H9 (cell line): Measurements from ENCODE around the gene EOMES. TPM values are rescaled to one million over a fixed set of nuclear protein-coding genes. Genes with fewer than 3 reads are reported as not detected.

ENCODE experiments used
- DNase-seq: peaks from one replicate; pipeline ENCODE4 v3.0.0-alpha.2; 2017
- H2AFZ ChIP-seq: one replicate; pipeline ENCODE4 v1.6.1; 2013; ENCODE audit warnings: mild to moderate bottlenecking, low read length, control low read depth, moderate library complexity
- H2AK5ac ChIP-seq: 2 replicates; pipeline ENCODE4 v1.6.1; 2013; ENCODE audit warnings: low read length, control low read depth, mixed read lengths; ENCODE audit not compliant: insufficient read length
- H2BK120ac ChIP-seq: one replicate; pipeline ENCODE4 v1.6.1; 2013; ENCODE audit warnings: low read depth, mild to moderate bottlenecking, low read length, control low read depth, inconsistent platforms; ENCODE audit not compliant: poor library complexity, severe bottlenecking
- H2BK12ac ChIP-seq: 2 replicates; pipeline ENCODE4 v1.6.1; 2013; ENCODE audit warnings: low read length, control low read depth, mixed read lengths, low read depth; ENCODE audit not compliant: insufficient read length
- H2BK15ac ChIP-seq: 2 replicates; pipeline ENCODE4 v1.6.1; 2013; ENCODE audit warnings: low read depth, low read length, control low read depth
- H2BK20ac ChIP-seq: one replicate; pipeline ENCODE4 v1.6.1; 2013; ENCODE audit warnings: low read depth, mild to moderate bottlenecking, low read length, control low read depth, inconsistent platforms; ENCODE audit not compliant: poor library complexity, severe bottlenecking
- H2BK5ac ChIP-seq: 2 replicates; pipeline ENCODE4 v1.6.1; 2013; ENCODE audit warnings: low read length, control low read depth, mixed read lengths; ENCODE audit not compliant: insufficient read length
- H3K14ac ChIP-seq: 2 replicates; pipeline ENCODE4 v1.6.1; 2013; ENCODE audit warnings: low read length, control low read depth; ENCODE audit not compliant: insufficient read depth
- H3K18ac ChIP-seq: 2 replicates; pipeline ENCODE4 v1.6.1; 2013; ENCODE audit warnings: low read depth, mild to moderate bottlenecking, mixed read lengths, low read length, control low read depth; ENCODE audit not compliant: insufficient read length
- H3K23ac ChIP-seq: 2 replicates; pipeline ENCODE4 v1.6.1; 2013; ENCODE audit warnings: low read length, control low read depth, mixed read lengths, low read depth; ENCODE audit not compliant: insufficient read length
- H3K23me2 ChIP-seq: 2 replicates; pipeline ENCODE4 v1.6.1; 2013; ENCODE audit warnings: low read depth, mild to moderate bottlenecking, mixed read lengths, low read length, control low read depth; ENCODE audit not compliant: insufficient read length, poor library complexity, severe bottlenecking
- H3K27ac ChIP-seq: 2 replicates; pipeline ENCODE4 v1.5.1; 2013; ENCODE audit warnings: low read length, control low read depth, mixed read lengths, low read depth; ENCODE audit not compliant: insufficient read length
- H3K27me3 ChIP-seq: 2 replicates; pipeline ENCODE4 v1.6.1; 2013; ENCODE audit warnings: low read length, control low read depth, inconsistent platforms; ENCODE audit not compliant: insufficient read depth
- H3K4ac ChIP-seq: 2 replicates; pipeline ENCODE4 v1.6.1; 2013; ENCODE audit warnings: low read depth, mild to moderate bottlenecking, control low read depth, inconsistent platforms, low read length, moderate library complexity
- H3K4me1 ChIP-seq: 2 replicates; pipeline ENCODE4 v1.6.1; 2013; ENCODE audit warnings: low read length, control low read depth, inconsistent platforms; ENCODE audit not compliant: insufficient read depth
- H3K4me2 ChIP-seq: 2 replicates; pipeline ENCODE4 v1.6.1; 2013; ENCODE audit warnings: low read length, control low read depth, mixed read lengths; ENCODE audit not compliant: insufficient read length, insufficient read depth
- H3K56ac ChIP-seq: 2 replicates; pipeline ENCODE4 v1.6.1; 2013; ENCODE audit warnings: low read depth, mild to moderate bottlenecking, mixed read lengths, low read length, control low read depth; ENCODE audit not compliant: insufficient read length
- H3K79me1 ChIP-seq: 2 replicates; pipeline ENCODE4 v1.6.1; 2013; ENCODE audit warnings: low read depth, mild to moderate bottlenecking, moderate library complexity, low read length, control low read depth, inconsistent platforms; ENCODE audit not compliant: insufficient read depth, poor library complexity, severe bottlenecking
- H3K79me2 ChIP-seq: 2 replicates; pipeline ENCODE4 v1.6.1; 2013; ENCODE audit warnings: low read length, control low read depth, inconsistent platforms; ENCODE audit not compliant: insufficient read depth
- H3K9ac ChIP-seq: 2 replicates; pipeline ENCODE4 v1.6.1; 2013; ENCODE audit warnings: low read length, control low read depth, mixed read lengths; ENCODE audit not compliant: insufficient read length; ENCODE audit errors: extremely low read depth
- H3K9me3 ChIP-seq: one replicate; pipeline ENCODE4 v1.6.1; 2013; ENCODE audit warnings: low read depth, low read length, inconsistent platforms; ENCODE audit not compliant: control insufficient read depth
- H3T11ph ChIP-seq: one replicate; pipeline ENCODE4 v1.6.1; 2013; ENCODE audit warnings: mild to moderate bottlenecking, low read length, control low read depth, inconsistent platforms
- H4K20me1 ChIP-seq: one replicate; pipeline ENCODE4 v1.6.1; 2013; ENCODE audit not compliant: control insufficient read depth, insufficient read length, insufficient read depth
- H4K5ac ChIP-seq: 2 replicates; pipeline ENCODE4 v1.6.1; 2013; ENCODE audit warnings: low read depth, mild to moderate bottlenecking, mixed read lengths, low read length, control low read depth; ENCODE audit not compliant: insufficient read length
- H4K8ac ChIP-seq: replicated peaks from 2 replicates; pipeline ENCODE4 v1.6.1; 2013; ENCODE audit warnings: low read length, control low read depth, mixed read lengths, low read depth; ENCODE audit not compliant: insufficient read length
- H4K91ac ChIP-seq: 2 replicates; pipeline ENCODE4 v1.6.1; 2013; ENCODE audit warnings: low read depth, mild to moderate bottlenecking, moderate library complexity, mixed read lengths, low read length, control low read depth; ENCODE audit not compliant: insufficient read length
- H3K27ac Mint-ChIP-seq, 3 experiments: 2 replicates in 2 of 3; 3 replicates in 1 of 3; pipeline ENCODE4 v1.8.0; 2020 to 2021; ENCODE audit warnings: mixed read lengths in 3 of 3, mild to moderate bottlenecking in 1 of 3, moderate library complexity in 1 of 3
- H3K27me3 Mint-ChIP-seq: 2 replicates; pipeline ENCODE4 v1.8.0; 2021; ENCODE audit warnings: low read depth, mild to moderate bottlenecking, moderate library complexity, mixed read lengths
- H3K36me3 Mint-ChIP-seq, 3 experiments: 2 replicates in 2 of 3; 3 replicates in 1 of 3; pipeline ENCODE4 v1.8.0; 2020 to 2021; ENCODE audit warnings: low read depth in 3 of 3, mixed read lengths in 3 of 3; ENCODE audit not compliant: insufficient read depth in 1 of 3
- H3K4me1 Mint-ChIP-seq, 2 experiments: 2 replicates each; pipeline ENCODE4 v1.8.0; 2020; ENCODE audit warnings: mixed read lengths in 2 of 2
- H3K4me3 Mint-ChIP-seq, 2 experiments: 2 replicates in 1 of 2; 3 replicates in 1 of 2; pipeline ENCODE4 v1.8.0; 2020 to 2021; ENCODE audit warnings: mild to moderate bottlenecking in 2 of 2, mixed read lengths in 2 of 2, moderate library complexity in 1 of 2
- H3K9me3 Mint-ChIP-seq, 2 experiments: 2 replicates in 1 of 2; 3 replicates in 1 of 2; pipeline ENCODE4 v1.8.0; 2020; ENCODE audit warnings: mild to moderate bottlenecking in 2 of 2, mixed read lengths in 2 of 2, moderate library complexity in 1 of 2
- CTCF ChIP-seq: fragments of 200-600 bp; sonication (generic); conservative IDR thresholded peaks from 3 replicates; pipeline ENCODE4 v1.8.0; 2021; ENCODE audit warnings: antibody characterized with exemption, mild to moderate bottlenecking
- WGBS: extraction: QIAGEN DNeasy Blood & Tissue Kit; methylation state at CpG from one replicate; pipeline ENCODE4 v1.1.7; 2013; ENCODE audit warnings: missing lambda C conversion rate, low lambda C conversion rate, mixed read lengths; ENCODE audit not compliant: insufficient read length; ENCODE audit errors: extremely low coverage; 5-methylcytosine and 5-hydroxymethylcytosine counted together
- total RNA-seq: library from RNA; stranded (reverse); gene quantifications from 2 replicates; pipeline ENCODE4 v1.2.1, GENCODE V29; 2021

The EOMES gene
- total RNA-seq, 1 experiment from 2014 or later: 1.7 TPM

GRCh38 chr3:27730774-27731659, 8.9 kb upstream of the EOMES start:
- H3K36me3 Mint-ChIP-seq: no peaks in the 10 kb centered on the region
- H2BK15ac ChIP-seq: no peak overlapping the region
- H3K9ac ChIP-seq: no peak overlapping the region
- peaks cover 0 to 8% of the 10 kb centered on the region in 2 experiments; a peak in 1 of 5 replicates for H3K9me3 Mint-ChIP-seq
- H3K4me3 Mint-ChIP-seq: peak overlapping the region in 1 of 2 experiments; percentile 78; a peak in 3 of 5 replicates
- H3K23me2 ChIP-seq: no peaks in the 10 kb centered on the region
- H3K79me2 ChIP-seq: no peaks in the 10 kb centered on the region
- no peak overlapping the region for H2AK5ac ChIP-seq
- no peak overlapping the region for H3K14ac ChIP-seq
- H3K56ac ChIP-seq: no peak overlapping the region
- no peak overlapping the region for H2BK120ac ChIP-seq
- H3K4ac ChIP-seq: no peak overlapping the region
- H3K4me2 ChIP-seq: peak overlapping the region; percentile 69
- H3K23ac ChIP-seq: no peak overlapping the region
- no peaks in the 10 kb centered on the region; the same call in 1 of the 2 replicates for H3K4me1 ChIP-seq
- H2BK12ac ChIP-seq: no peak overlapping the region
- H3K9me3 ChIP-seq: no peaks in the 10 kb centered on the region
- H3K27me3 Mint-ChIP-seq: peaks cover 98% of the 10 kb centered on the region
- H2BK20ac ChIP-seq: no peak overlapping the region
- no CpG with 5 or more reads among the region's 31 CpGs for WGBS
- no peak overlapping the region for H3K18ac ChIP-seq
- no peak overlapping the region for H3T11ph ChIP-seq
- H3K27me3 ChIP-seq: peaks cover 62% of the 10 kb centered on the region
- no peak overlapping the region for H2AFZ ChIP-seq
- no peak overlapping the region for H3K27ac ChIP-seq
- H4K8ac ChIP-seq: no peak overlapping the region
- TF ChIP-seq CTCF: no peak
- no peak overlapping the region for H4K5ac ChIP-seq
- H3K79me1 ChIP-seq: no peaks in the 10 kb centered on the region
- H3K4me1 Mint-ChIP-seq: peaks cover 44 to 50% of the 10 kb centered on the region in 2 experiments
- H2BK5ac ChIP-seq: no peak overlapping the region
- H4K91ac ChIP-seq: no peak overlapping the region
- no peaks in the 10 kb centered on the region for H4K20me1 ChIP-seq
- DNase-seq: peak; percentile 65
- H3K27ac Mint-ChIP-seq: no peak overlapping the region; a peak in 1 of 7 replicates
